ENCODE results near the gene SLC25A5. TPM values are rescaled to one million over a fixed set of nuclear protein-coding genes. Genes with fewer than 3 reads are reported as not detected.
"Not testable (repeated sequence)": the region's sequence is repeated elsewhere in the genome, so short reads cannot be mapped to it uniquely, and the experiment has no call there.

Gene SLC25A5
- total RNA-seq, 1 donor from 2014 or later, result 173 TPM

DNA sequence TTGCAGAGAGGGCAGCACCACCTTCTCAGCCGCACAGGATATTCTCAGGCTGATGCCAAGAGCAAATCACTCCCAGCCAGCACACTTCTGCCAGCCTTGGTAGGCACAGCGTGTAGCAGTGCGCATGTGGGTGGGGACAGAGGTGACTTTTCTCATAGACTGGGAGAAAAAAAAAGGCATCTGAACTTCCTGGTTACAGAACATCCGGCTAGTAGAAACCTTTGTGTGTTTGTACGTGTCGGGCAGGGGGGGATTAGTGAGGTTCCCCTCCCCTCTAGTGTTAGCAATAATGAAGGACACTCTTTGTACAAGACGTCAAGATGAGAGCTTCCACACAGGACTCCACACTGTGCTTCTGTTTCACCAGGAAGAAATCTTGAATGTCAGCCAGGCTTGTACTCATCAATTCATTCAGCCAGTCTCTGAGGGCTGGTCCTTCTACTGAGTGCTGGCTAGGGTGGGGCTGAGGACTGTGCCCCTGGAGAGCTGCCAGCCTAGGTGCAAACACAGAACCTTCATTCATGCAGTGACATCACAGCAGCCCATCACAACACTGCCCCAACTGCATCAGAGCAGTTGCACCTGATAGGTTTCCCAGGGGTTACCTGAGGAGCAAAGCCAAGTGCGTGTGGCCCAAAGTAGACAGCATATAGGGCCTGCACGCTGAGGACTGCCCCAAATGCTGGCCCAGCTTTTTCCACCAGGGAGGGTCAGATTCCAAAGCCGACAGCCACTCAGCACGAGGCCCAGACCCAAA lies 34.7 kb downstream of the SLC25A5 start:
- no peak for DNase-seq (ENCODE audit: low read depth)

GRCh38 chrX:119503484-119503861 lies 35.2 kb downstream of the SLC25A5 start:
- peak; percentile 64 for DNase-seq (ENCODE audit: low read depth)

DNA sequence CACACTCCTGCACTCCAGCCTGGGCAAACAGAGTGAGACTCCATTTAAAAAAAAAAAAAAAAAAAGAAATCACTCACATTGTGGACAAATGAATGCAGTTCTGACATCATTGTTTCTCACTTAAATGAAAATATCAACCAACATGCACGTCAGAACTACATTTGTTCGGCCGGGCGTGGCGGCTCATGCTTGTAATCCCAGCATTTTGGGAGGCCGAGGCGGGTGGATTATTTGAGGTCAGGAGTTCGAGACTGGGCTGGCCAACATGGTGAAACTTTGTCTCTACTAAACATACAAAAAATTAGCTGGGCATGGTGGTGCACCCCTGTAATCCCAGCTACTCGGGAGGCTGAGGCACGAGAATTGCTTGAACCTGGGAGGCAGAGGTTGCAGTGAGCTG lies 36.9 kb downstream of the SLC25A5 start:
- not testable (repeated sequence) for DNase-seq (ENCODE audit: low read depth)

- no peak for DNase-seq (ENCODE audit: low read depth)
These were observed 37.7 kb downstream of the SLC25A5 start for GRCh38 chrX:119505945-119506344.

GRCh38 chrX:119507206-119507605 lies 39.0 kb downstream of the SLC25A5 start:
- DNase-seq (ENCODE audit: low read depth), result no peak

DNA sequence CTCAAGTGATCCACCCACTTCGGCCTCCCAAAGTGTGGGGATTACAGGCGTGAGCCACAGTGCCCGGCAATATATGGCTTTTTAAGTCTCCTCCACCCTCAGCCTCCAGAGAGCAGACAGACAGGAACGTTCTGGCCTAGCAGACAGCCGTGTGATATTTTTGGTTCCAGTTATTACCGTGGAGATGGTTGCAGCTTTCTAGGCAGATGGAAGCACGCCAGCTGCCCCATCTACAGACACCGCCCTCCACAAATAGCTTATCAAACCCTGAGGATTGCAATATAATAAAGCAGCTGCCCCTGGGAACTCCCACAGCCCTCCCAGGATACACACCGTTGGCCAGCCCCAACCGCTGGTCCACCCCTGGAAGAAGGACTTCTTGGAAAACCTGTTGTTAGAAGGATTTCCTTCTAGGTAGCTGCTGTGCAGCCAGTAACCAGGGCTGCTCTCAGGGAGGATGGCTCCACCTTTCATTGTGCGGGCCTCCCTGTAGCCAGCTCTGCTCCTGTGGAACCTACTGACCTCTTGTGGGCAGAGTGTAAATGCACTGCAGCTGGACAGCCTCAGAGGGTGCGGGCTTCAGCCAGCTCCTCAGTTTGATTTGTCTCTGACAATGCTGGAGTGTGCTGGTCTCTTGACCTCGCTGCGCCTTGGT lies 44.0 kb downstream of the SLC25A5 start:
- peak; percentile 78 for DNase-seq (ENCODE audit: low read depth)

DNA sequence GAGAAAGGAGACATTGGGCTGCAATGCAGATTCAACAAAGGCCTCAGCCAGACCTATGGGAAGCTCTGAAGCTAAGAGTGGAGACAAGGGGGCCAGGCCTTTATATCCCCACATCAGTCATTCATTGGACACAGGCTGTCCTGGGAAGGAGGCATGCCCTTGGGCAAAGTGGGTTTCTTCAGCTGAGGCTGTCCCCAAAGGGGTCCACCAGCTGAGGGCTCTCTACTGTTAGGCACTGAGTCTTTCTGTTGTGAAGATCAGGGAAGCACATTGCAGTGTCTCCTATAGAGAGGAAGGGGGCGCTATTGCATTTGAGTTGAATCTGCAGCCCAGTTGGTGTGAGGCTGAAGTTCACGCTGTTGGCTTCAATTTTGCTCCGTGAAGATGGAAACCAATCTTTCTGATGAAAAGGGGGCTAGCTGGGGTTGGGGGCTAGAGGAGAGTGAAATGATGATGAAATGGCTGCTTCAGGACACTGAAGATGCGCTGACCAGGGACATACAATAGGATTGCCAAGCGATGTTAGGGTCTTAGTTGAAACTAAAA lies 48.0 kb downstream of the SLC25A5 start:
- DNase-seq (ENCODE audit: low read depth), result peak; percentile 53

- peak; percentile 69 for DNase-seq (ENCODE audit: low read depth)
These were observed 50.1 kb downstream of the SLC25A5 start for GRCh38 chrX:119518371-119518770.

Other genes starting within 250 kb of the SLC25A5 start
- 103 and 108 TPM in 2 replicates for gene PGRMC1, start 232.2 kb upstream of the SLC25A5 start, total RNA-seq
- gene SLC25A43, start 69.1 kb upstream of the SLC25A5 start, total RNA-seq, result 7.9 and 9.8 TPM in 2 replicates
- gene STEEP1, start 97.0 kb downstream of the SLC25A5 start, total RNA-seq, result 15.6 and 18.3 TPM in 2 replicates
- gene UBE2A, start 106.1 kb downstream of the SLC25A5 start, total RNA-seq, result 38.0 and 39.5 TPM in 2 replicates
- 5.0 and 5.5 TPM in 2 replicates for gene NKRF, start 138.0 kb downstream of the SLC25A5 start, total RNA-seq
- 3.9 and 4.3 TPM in 2 replicates for gene SEPTIN6, start 224.7 kb downstream of the SLC25A5 start, total RNA-seq